ENCODE results near the gene SPDEF. TPM values are rescaled to one million over a fixed set of nuclear protein-coding genes. Genes with fewer than 3 reads are reported as not detected.

Gene SPDEF
- total and polyA plus RNA-seq, 3 experiments from 2014 or later = not detected

DNA sequence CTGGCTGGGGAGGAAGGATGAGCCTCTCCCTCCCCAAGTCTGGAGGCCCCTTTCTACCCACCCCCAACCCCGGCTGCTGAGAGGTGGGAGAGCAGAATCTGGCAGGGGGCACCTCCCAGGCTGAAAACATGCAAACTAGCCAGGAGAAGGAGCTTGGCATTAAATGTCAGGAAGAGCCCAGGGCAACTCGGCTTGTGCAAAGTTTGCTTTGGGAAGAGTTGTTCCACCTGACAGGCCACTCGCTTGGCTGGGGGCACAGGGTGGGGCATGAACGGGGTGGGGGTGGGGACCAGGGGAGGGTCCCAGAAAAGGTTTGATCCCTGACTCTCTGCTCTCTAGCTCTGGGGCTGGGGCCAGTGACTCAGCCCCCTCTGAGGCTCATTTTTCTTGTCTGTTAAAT, 3.0 kb downstream of the SPDEF start:
- peaks cover 0 to under 1% (median 0%) of the 10 kb centered on the region in 5 donors for H3K9me3 Mint-ChIP-seq
- no peak overlapping the region for H3K4me3 ChIP-seq (ENCODE audit: low read length)
- peaks cover 0 to 11% (median 0%) of the 10 kb centered on the region in 3 donors for H3K4me1 Mint-ChIP-seq
- DNase-seq = no peak
- H3K36me3 Mint-ChIP-seq = no peaks in the 10 kb centered on the region
- H3K27ac Mint-ChIP-seq = no peak overlapping the region
- ChIA-PET CTCF (no interaction called here), POLR2A (no interaction called here)
- H3K27me3 ChIP-seq (ENCODE audit: insufficient read depth, low read length, poor library complexity, severe bottlenecking) = no peaks in the 10 kb centered on the region
- no peaks in the 10 kb centered on the region for H3K4me1 ChIP-seq (ENCODE audit: insufficient read depth, low read length)
- no peak overlapping the region for H3K4me3 Mint-ChIP-seq
- peaks cover 5 to 6% of the 10 kb centered on the region in 2 donors for H3K27me3 Mint-ChIP-seq
- no peaks in the 10 kb centered on the region for H3K36me3 ChIP-seq (ENCODE audit: insufficient read depth, low read length)
- no peaks in the 10 kb centered on the region for H3K9me3 ChIP-seq (ENCODE audit: low read length)
- no peak overlapping the region for H3K27ac ChIP-seq (ENCODE audit: low read depth, low read length)

DNA sequence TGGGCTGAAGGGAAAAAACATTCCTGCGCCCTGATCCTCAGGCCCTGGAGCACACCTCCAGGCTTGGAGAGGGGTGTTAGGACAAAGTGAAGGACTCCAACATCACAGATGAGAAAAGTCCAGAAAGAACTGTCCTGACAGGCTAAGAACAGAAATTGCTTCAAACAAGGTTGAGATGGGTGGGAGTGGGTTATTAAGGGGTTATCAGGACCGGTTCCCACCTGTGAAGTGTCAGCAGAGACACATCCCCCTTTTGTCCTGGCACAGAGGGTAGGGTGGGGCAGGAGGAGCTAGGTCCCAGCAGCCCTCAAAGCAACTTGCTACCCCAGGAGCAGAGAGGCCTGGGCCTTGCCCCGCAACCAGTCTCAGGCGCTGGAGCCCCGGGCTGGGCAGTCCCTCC, 3.5 kb downstream of the SPDEF start:
- H3K9me3 ChIP-seq (ENCODE audit: low read length) = no peaks in the 10 kb centered on the region
- no peak for DNase-seq
- ChIA-PET CTCF (interaction anchor here (0.6 kb wide), 1 partner anchor 184 kb away, joined by 3 read pairs; no protein-coding TSS in a partner anchor), POLR2A (no interaction called here)
- Mint-ChIP-seq H3K27ac (no peak overlapping the region), H3K36me3 (no peaks in the 10 kb centered on the region), H3K27me3 (peaks cover 5 to 6% of the 10 kb centered on the region in 2 donors), H3K9me3 (no peaks in the 10 kb centered on the region), H3K4me3 (peak overlapping the region in 1 of 7 donors; percentile 65), H3K4me1 (peaks cover 0 to 11% (median 0%) of the 10 kb centered on the region in 3 donors)
- no peaks in the 10 kb centered on the region for H3K36me3 ChIP-seq (ENCODE audit: insufficient read depth, low read length)
- H3K27ac ChIP-seq (ENCODE audit: low read depth, low read length) = no peak overlapping the region
- H3K27me3 ChIP-seq (ENCODE audit: insufficient read depth, low read length, poor library complexity, severe bottlenecking) = no peaks in the 10 kb centered on the region
- no peaks in the 10 kb centered on the region for H3K4me1 ChIP-seq (ENCODE audit: insufficient read depth, low read length)
- no peak overlapping the region for H3K4me3 ChIP-seq (ENCODE audit: low read length)

GRCh38 chr6:34551720-34552119, 4.4 kb downstream of the SPDEF start:
- no peaks in the 10 kb centered on the region for H3K36me3 Mint-ChIP-seq
- no peak for DNase-seq
- Histone ChIP-seq H3K4me1 (ENCODE audit: insufficient read depth, low read length) (no peaks in the 10 kb centered on the region), H3K36me3 (ENCODE audit: insufficient read depth, low read length) (no peaks in the 10 kb centered on the region), H3K27me3 (ENCODE audit: insufficient read depth, low read length, poor library complexity, severe bottlenecking) (no peaks in the 10 kb centered on the region), H3K4me3 (ENCODE audit: low read length) (no peak overlapping the region), H3K27ac (ENCODE audit: low read depth, low read length) (no peak overlapping the region), H3K9me3 (ENCODE audit: low read length) (no peaks in the 10 kb centered on the region)
- H3K4me3 Mint-ChIP-seq = no peak overlapping the region
- peaks cover 4 to 5% of the 10 kb centered on the region in 2 donors for H3K27me3 Mint-ChIP-seq
- POLR2A ChIA-PET = no interaction called here
- H3K27ac Mint-ChIP-seq = no peak overlapping the region
- H3K9me3 Mint-ChIP-seq = no peaks in the 10 kb centered on the region
- CTCF ChIA-PET = no interaction called here
- H3K4me1 Mint-ChIP-seq = peaks cover 0 to 11% (median 0%) of the 10 kb centered on the region in 3 donors

GRCh38 chr6:34549804-34550202, 6.3 kb downstream of the SPDEF start:
- ChIA-PET POLR2A (no interaction called here), CTCF (no interaction called here)
- Mint-ChIP-seq H3K4me1 (peaks cover 0 to 6% (median 0%) of the 10 kb centered on the region in 3 donors), H3K27me3 (peaks cover 4 to 5% of the 10 kb centered on the region in 2 donors), H3K27ac (peak overlapping the region in 1 of 8 donors; percentile 23), H3K4me3 (no peak overlapping the region), H3K36me3 (no peaks in the 10 kb centered on the region), H3K9me3 (no peaks in the 10 kb centered on the region)
- DNase-seq = no peak
- no peaks in the 10 kb centered on the region for H3K36me3 ChIP-seq (ENCODE audit: insufficient read depth, low read length)
- no peaks in the 10 kb centered on the region for H3K9me3 ChIP-seq (ENCODE audit: low read length)
- H3K4me3 ChIP-seq (ENCODE audit: low read length) = no peak overlapping the region
- H3K27me3 ChIP-seq (ENCODE audit: insufficient read depth, low read length, poor library complexity, severe bottlenecking) = no peaks in the 10 kb centered on the region
- no peak overlapping the region for H3K27ac ChIP-seq (ENCODE audit: low read depth, low read length)
- no peaks in the 10 kb centered on the region for H3K4me1 ChIP-seq (ENCODE audit: insufficient read depth, low read length)

- CTCF ChIA-PET = interaction anchor here (0.7 kb wide), 1 partner anchor 353 kb away, joined by 3 read pairs; no protein-coding TSS in a partner anchor
- no peak overlapping the region for H3K4me3 ChIP-seq (ENCODE audit: low read length)
- peaks cover 0 to 4% (median 0%) of the 10 kb centered on the region in 3 donors for H3K4me1 Mint-ChIP-seq
- H3K4me1 ChIP-seq (ENCODE audit: insufficient read depth, low read length) = no peaks in the 10 kb centered on the region
- H3K4me3 Mint-ChIP-seq = no peak overlapping the region
- no peaks in the 10 kb centered on the region for H3K36me3 Mint-ChIP-seq
- H3K27me3 Mint-ChIP-seq = peaks cover 4 to 5% of the 10 kb centered on the region in 2 donors
- H3K27ac ChIP-seq (ENCODE audit: low read depth, low read length) = no peak overlapping the region
- H3K9me3 Mint-ChIP-seq = no peaks in the 10 kb centered on the region
- peak overlapping the region in 1 of 8 donors; percentile 23 for H3K27ac Mint-ChIP-seq
- H3K9me3 ChIP-seq (ENCODE audit: low read length) = no peaks in the 10 kb centered on the region
- POLR2A ChIA-PET = no interaction called here
- DNase-seq = no peak
- H3K36me3 ChIP-seq (ENCODE audit: insufficient read depth, low read length) = no peaks in the 10 kb centered on the region
- H3K27me3 ChIP-seq (ENCODE audit: insufficient read depth, low read length, poor library complexity, severe bottlenecking) = no peaks in the 10 kb centered on the region
Observed at GRCh38 chr6:34549026-34549803, 6.9 kb downstream of the SPDEF start.

GRCh38 chr6:34547701-34548644, 8.2 kb downstream of the SPDEF start:
- H3K4me1 Mint-ChIP-seq = no peaks in the 10 kb centered on the region
- peak overlapping the region in 2 of 8 donors; percentile 19 to 77 for H3K27ac Mint-ChIP-seq
- no peaks in the 10 kb centered on the region for H3K36me3 ChIP-seq (ENCODE audit: insufficient read depth, low read length)
- ChIA-PET CTCF (interaction anchor here (0.7 kb wide), 1 partner anchor 352 kb away, joined by 3 read pairs; no protein-coding TSS in a partner anchor), POLR2A (no interaction called here)
- no peak overlapping the region for H3K4me3 Mint-ChIP-seq
- H3K9me3 ChIP-seq (ENCODE audit: low read length) = no peaks in the 10 kb centered on the region
- no peaks in the 10 kb centered on the region for H3K36me3 Mint-ChIP-seq
- peaks cover 4 to 5% of the 10 kb centered on the region in 2 donors for H3K27me3 Mint-ChIP-seq
- H3K4me1 ChIP-seq (ENCODE audit: insufficient read depth, low read length) = no peaks in the 10 kb centered on the region
- H3K4me3 ChIP-seq (ENCODE audit: low read length) = no peak overlapping the region
- no peaks in the 10 kb centered on the region for H3K27me3 ChIP-seq (ENCODE audit: insufficient read depth, low read length, poor library complexity, severe bottlenecking)
- DNase-seq = no peak
- no peak overlapping the region for H3K27ac ChIP-seq (ENCODE audit: low read depth, low read length)
- no peaks in the 10 kb centered on the region for H3K9me3 Mint-ChIP-seq

DNA sequence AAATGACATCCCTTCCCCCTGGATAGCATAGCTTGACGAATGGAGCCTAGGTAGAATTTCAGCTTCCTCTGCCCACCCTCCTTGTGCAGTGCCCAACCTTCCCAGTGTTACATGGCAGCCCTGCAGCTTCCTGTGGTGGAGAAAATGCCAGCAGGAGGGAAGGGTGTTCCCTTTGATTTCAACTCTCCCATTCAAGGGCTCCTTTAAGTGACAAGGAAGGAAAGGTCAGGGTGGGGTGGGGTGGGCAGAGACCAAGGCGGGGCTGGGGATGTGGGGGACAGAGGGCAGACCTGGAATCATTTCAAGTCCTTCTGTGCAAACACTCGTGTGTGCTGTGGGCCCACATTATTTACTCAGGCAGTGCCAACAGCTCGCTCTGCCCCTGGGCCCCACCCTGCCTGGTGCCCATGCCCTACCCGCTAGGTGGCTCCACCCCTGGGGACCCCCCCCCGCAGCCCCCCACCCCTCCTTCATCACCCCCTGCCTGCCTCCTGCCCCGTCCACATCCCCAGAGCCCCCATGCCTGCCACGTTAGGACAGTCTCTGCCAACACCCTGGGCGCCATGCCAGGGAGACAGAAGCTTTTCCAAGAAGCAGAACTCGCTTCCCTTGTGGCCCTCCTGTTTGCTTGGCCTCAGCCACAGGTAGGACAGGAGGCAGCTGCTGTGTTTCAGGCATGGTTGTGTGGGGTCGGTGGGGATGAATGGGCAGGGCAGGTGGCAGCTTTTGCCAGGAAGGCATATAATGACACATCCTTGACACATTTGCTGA, 9.4 kb downstream of the SPDEF start:
- DNase-seq = no peak
- Histone ChIP-seq H3K4me1 (ENCODE audit: insufficient read depth, low read length) (no peaks in the 10 kb centered on the region), H3K9me3 (ENCODE audit: low read length) (no peaks in the 10 kb centered on the region), H3K27me3 (ENCODE audit: insufficient read depth, low read length, poor library complexity, severe bottlenecking) (no peaks in the 10 kb centered on the region), H3K27ac (ENCODE audit: low read depth, low read length) (no peak overlapping the region), H3K36me3 (ENCODE audit: insufficient read depth, low read length) (no peaks in the 10 kb centered on the region), H3K4me3 (ENCODE audit: low read length) (no peak overlapping the region)
- H3K4me1 Mint-ChIP-seq = no peaks in the 10 kb centered on the region
- H3K36me3 Mint-ChIP-seq = no peaks in the 10 kb centered on the region
- no peak overlapping the region for H3K4me3 Mint-ChIP-seq
- POLR2A ChIA-PET = no interaction called here
- H3K27me3 Mint-ChIP-seq = no peaks in the 10 kb centered on the region
- CTCF ChIA-PET = no interaction called here
- H3K9me3 Mint-ChIP-seq = no peaks in the 10 kb centered on the region
- no peak overlapping the region for H3K27ac Mint-ChIP-seq
